GM18909 (cell line): ENCODE results near the gene TAF9B.
"Not testable (repeated sequence)": the region's sequence is repeated elsewhere in the genome, so short reads cannot be mapped to it uniquely, and the experiment has no call there.

Source experiments
- ATAC-seq: cut with Tn5 transposase; IDR thresholded peaks from one replicate; pipeline ENCODE4 v1.9.1; 2021; ENCODE audit warnings: mild to moderate bottlenecking; ENCODE audit not compliant: unreplicated experiment, poor library complexity

TAF9B gene

DNA sequence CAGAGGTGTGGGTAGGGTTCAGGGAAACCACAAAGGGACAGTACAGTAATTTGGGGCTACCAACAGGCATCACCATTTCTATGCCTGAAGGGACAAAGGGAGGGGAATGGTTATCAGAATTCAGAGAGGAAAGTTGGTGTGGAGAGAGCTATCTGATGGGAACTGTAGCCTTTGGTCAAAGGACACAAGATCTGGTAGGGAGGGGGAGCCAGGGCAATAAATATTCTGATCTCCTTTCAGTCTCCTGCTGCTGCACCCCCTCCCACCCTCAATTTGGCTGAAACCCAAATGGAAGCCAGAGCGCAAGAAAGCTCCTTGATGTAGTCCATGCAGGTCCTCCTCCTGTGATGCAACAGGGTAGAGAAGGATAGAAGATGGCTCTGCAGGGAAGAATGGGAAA lies 20.8 kb downstream of the TAF9B start:
- no peak for ATAC-seq

DNA sequence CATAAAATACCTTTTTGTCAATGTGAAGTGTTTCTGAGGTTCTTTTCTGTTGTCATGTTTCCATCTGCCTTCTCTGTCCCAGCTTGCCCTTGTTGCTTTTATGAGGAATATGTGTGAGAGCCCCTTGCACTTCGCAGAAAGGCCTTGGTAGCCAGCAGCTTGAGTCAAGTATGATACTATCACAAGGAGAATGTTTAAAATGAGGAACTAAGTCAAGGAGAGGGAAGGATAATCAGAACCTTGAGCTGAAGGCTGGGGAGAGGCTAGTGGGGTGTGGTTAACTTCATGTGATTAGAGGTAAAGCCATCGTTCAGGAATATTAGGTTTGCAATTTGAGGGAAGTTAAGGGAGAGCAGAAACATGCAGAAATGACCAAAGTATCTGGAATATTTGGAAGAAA lies 22.7 kb downstream of the TAF9B start:
- no peak for ATAC-seq

DNA sequence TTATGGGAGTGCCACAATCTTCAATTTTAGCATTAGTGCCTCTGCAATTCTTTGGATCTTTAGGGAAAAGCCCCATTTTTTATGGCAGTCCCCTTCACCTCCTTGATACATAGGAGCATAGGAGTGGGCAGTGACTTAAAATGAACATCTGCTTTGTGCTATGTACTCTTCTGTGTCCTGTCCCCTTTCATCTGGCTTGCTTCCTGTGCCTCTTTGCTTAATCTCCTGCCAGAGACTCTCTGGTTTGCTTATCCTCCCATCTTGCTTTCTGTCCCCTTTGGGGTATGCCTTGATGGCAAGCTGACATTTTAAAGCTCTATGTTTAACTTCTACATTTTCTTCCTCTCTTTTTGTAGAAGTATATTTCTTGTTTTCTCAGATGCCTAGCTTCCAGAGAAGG lies 23.1 kb downstream of the TAF9B start:
- ATAC-seq, result no peak

DNA sequence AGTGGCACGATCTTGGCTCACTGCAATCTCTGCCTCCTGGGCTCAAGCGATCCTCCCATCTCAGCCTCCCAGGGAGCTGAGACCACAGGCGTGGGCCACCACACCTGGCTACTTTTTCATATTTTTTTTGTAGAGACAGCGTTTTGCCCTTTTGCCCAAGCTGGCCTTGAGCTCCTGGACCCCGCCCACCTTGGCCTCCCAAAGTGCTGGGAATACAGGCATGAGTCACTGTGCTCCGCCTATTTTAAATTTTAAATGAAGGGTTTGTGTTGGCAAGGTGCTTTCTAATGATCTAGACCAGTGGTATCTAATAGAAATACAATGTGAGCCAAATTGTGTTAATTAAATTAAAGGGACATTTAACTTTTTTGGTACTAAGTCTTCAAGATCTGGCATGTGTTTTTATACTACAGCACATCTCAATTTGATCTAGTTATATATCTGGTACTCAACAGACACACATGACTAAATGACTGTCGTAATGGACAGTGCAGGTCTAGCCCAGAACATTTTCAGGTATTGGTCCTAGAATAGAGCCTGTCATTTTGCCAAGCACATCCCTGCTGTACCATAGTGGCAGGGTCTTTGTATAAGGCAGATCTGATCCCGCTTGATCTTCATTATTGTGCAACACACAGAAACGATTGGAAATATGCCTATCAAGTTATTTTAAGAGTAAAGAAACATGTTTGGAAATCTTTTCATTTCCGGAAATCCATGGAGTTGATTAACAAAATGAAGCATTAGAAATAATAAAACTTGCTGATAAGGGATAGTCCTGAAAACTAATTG lies 28.1 kb downstream of the TAF9B start:
- ATAC-seq, result no peak

DNA sequence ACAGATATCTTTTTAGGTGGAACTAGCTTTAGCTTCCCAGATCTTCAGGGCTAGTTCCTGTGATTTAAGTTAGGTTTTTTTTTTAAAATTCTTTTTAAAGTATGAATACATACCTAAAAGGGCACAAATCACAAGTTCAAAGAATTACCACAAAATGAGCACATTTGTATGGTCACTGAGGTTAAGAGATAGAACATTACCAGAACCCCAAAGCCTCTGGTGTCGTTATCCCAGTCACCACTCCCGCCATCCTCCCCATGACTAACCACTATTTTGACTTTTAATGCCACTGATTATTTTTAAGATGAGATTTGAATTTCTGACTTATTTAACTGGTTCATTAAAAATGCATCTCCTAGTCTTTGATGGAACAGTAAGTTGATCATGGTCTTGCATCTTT lies 30.0 kb downstream of the TAF9B start:
- ATAC-seq, result no peak

DNA sequence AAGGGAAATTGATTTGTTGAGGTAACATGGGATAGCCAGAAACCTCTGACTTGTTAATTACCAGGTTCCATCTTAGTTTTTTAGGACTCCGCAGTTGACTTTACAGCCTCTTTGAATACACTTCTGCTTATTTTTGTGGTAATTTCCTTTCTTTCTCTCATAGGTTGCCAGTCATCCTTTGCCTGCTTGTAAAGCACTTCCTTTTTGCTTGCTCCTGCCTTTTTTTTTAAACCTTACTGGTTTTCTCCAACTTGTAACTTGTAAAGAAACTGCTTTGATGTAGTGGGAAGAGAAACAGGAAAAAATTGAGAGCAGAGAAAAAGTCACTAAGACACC lies 32.8 kb downstream of the TAF9B start:
- ATAC-seq, result no peak

- no peak for ATAC-seq
Measured at GRCh38 chrX:78105944-78106650, 33.4 kb downstream of the TAF9B start.

GRCh38 chrX:78104447-78105176 lies 34.8 kb downstream of the TAF9B start:
- no peak for ATAC-seq

- peak; percentile 97 for ATAC-seq
Measured at GRCh38 chrX:78103623-78104446, 35.6 kb downstream of the TAF9B start, which contains the start of gene PGK1. Gene PGK1 (plus strand): TSS chrX:78104248. CDS start chrX:78104341, 93 bp downstream.

DNA sequence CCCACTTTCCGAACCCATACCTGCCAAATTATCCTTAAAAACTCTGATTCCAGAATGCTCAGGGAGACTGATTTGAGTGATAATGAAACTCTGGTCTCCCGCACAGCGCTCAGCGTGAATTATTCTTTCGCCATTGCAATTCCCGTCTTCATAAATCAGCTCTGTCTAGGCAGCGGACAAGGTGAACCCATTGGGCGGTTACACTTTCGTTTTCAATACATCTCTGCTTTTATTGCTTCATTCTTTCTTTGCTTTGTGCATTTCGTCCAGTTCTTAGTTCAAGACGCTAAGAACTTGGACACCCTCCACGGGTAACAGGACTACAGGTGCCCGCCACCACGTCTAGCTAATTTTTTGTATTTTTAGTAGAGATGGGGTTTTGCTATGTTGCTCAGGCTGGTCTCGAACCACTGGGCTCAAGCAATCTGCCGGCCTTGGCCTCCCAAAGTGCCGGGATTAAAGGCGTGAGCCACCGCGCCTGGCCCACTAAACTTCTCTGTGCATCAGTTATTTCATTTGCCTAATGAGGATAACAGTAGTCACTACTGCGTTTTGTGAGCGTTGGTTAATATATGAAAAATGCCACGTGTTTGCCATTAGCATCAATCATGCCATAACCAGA lies 36.3 kb downstream of the TAF9B start:
- no peak for ATAC-seq

DNA sequence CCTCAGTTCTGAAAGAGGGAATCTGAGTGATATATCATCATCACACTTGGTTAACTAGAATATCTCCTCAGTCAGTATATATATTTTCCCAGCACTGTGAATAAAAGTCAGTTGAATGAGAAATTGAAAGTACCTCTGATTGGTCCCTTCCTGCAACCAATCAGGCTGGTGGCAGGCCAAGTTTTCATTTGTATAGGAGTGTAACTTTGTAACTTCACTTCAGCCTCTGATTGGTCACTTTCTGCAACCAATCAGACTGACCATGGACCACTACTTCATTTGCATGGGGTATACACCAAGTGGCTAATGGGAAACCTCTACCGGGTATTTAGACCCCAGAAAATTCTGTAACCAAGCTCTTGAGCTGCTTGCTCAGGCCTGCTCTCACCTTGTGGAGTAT lies 37.4 kb downstream of the TAF9B start:
- no peak for ATAC-seq

DNA sequence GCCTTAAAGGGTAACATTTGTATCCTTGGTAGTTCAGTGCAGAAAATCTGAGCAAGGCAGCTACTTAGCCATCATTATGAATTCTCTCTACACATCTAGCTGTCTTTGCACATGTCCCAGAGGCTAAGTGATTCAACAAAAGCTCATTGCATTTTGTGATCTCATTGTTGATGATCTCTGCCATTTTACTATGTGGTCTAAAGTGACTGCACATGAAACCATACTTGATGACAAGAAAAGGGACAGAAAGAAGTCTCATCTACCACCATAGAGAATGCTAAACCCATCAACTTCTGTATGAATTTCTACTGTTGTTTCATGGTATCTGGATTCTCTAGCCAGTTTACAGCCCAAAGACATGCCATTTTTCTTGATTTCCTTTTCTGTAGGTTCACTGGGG lies 41.3 kb downstream of the TAF9B start:
- ATAC-seq, result no peak

DNA sequence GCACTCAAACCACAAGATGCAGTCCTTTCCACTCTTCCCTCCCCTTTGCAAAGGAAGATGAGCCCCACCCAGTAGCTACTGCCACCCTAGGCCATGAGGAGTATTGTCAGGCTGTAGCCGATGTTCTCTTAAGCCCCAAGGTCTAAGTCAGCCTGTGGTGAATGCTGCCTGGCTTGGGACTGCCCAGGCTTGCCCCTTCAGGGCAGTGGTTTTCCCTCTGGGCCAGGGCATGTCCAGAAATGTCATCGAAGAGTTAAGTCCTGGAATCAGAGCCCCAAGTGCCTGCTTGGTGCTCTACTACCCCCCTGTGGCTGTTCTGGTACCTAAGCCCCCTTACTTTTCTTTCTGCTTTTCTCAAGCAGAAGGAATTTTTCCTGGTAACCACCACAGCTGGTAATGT lies 47.2 kb downstream of the TAF9B start:
- ATAC-seq, result peak; percentile 92

DNA sequence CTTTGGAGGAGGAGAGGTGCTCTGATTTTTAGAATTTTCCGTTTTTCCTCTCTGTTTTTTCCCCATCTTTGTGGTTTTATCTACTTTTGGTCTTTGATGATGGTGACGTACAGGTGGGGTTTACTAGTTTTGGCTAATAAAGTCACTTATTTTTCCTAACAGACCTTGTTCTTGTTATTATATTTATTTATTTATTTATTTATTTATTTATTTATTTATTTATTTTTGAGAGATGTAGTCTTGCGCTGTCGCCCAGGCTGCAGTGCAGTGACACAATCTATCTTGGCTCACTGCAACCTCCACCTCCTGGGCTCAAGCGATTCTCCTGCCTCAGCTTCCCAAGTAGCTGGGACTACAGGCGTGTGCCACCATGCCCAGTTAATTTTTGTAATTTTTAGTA lies 58.0 kb downstream of the TAF9B start:
- ATAC-seq, result not testable (repeated sequence)
